ACC112 (cell line): ENCODE measurements around the gene ASAP2.
A peak's percentile ranks its signal among the peaks of the same experiment; 100 is the strongest.

Source experiments
- H2AFZ ChIP-seq: fragments of 200-600 bp; sonication (generic); one replicate; pipeline ENCODE4 v1.6.0; 2017; ENCODE audit warnings: antibody characterized with exemption, low read length; ENCODE audit not compliant: unreplicated experiment
- H3K27ac ChIP-seq: fragments of 200-600 bp; sonication (generic); 2 replicates; pipeline ENCODE4 v1.5.1; 2014; ENCODE audit warnings: low read depth, mild to moderate bottlenecking, antibody characterized with exemption, low read length, moderate library complexity
- H3K27me3 ChIP-seq: fragments of 200-600 bp; sonication (generic); 2 replicates; pipeline ENCODE4 v1.6.1; 2014; ENCODE audit warnings: mild to moderate bottlenecking, antibody characterized with exemption, low read length, moderate library complexity, mixed read lengths; ENCODE audit not compliant: insufficient read depth
- H3K36me3 ChIP-seq: fragments of 200-600 bp; sonication (generic); 2 replicates; pipeline ENCODE4 v1.6.1; 2016; ENCODE audit warnings: mild to moderate bottlenecking, antibody characterized with exemption, low read length, moderate library complexity, mixed read lengths; ENCODE audit not compliant: insufficient read depth
- H3K4me1 ChIP-seq: fragments of 200-600 bp; sonication (generic); one replicate; pipeline ENCODE4 v1.6.1; 2016; ENCODE audit warnings: low read length, mixed read lengths; ENCODE audit not compliant: insufficient read depth, unreplicated experiment, control insufficient read depth
- H3K4me3 ChIP-seq: fragments of 200-600 bp; sonication (generic); 2 replicates; pipeline ENCODE4 v1.5.1; 2014; ENCODE audit warnings: mild to moderate bottlenecking, low read depth, low read length
- H3K79me2 ChIP-seq: fragments of 200-600 bp; sonication (generic); one replicate; pipeline ENCODE4 v1.6.0; 2016; ENCODE audit warnings: low read length; ENCODE audit not compliant: control insufficient read depth, unreplicated experiment, insufficient read depth

Gene ASAP2

DNA sequence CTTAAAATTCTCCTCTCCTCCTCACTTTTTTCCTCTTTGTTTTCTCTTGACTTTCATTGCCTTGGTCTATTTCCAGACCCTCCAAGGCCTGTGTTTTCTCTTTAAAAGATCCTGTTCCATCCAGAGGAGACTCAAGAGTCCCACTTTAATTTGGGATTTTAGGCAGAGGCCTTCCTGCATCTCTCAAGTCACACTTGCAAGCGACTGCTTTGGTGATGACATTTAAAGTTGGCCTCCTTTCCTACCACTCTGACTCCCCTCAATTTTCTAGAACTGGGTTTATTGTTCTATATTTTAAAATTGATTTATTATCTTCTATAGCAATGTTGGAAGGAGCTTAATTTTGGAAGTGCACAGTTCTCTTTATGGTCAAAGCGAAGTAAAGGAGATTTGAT is 16.3 kb downstream of the ASAP2 start:
- peaks cover 96% of the 10 kb centered on the region for H3K79me2 ChIP-seq
- H3K27me3 ChIP-seq, result no peaks in the 10 kb centered on the region
- peaks cover 35% of the 10 kb centered on the region for H3K4me1 ChIP-seq
- H3K4me3 ChIP-seq, result no peak overlapping the region
- no peak overlapping the region for H2AFZ ChIP-seq
- no peak overlapping the region for H3K27ac ChIP-seq
- no peaks in the 10 kb centered on the region for H3K36me3 ChIP-seq

DNA sequence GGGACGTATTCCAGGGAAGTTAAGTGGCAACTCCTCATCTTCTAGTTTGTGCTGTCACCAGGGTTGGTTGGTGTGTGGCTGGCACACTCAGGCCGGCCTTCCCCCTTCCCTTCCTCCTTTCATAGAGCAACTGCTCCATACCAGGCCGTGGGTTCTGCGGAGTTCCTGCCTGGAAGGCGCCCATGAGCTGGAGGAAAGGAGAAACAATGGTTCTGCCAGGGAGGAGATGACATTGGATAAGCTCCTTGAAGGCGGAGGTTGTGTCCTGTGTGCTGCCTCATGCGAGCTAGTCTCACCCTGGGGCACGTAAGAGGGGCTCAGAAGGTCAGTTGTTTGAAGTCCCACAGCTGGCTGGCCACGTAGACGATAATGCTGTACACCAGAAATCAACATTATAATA is 19.2 kb downstream of the ASAP2 start:
- H2AFZ ChIP-seq, result no peak overlapping the region
- H3K36me3 ChIP-seq, result no peaks in the 10 kb centered on the region
- no peak overlapping the region for H3K4me3 ChIP-seq
- H3K27ac ChIP-seq, result no peak overlapping the region
- peaks cover 94% of the 10 kb centered on the region for H3K79me2 ChIP-seq
- peaks cover 46% of the 10 kb centered on the region for H3K4me1 ChIP-seq
- no peaks in the 10 kb centered on the region for H3K27me3 ChIP-seq

DNA sequence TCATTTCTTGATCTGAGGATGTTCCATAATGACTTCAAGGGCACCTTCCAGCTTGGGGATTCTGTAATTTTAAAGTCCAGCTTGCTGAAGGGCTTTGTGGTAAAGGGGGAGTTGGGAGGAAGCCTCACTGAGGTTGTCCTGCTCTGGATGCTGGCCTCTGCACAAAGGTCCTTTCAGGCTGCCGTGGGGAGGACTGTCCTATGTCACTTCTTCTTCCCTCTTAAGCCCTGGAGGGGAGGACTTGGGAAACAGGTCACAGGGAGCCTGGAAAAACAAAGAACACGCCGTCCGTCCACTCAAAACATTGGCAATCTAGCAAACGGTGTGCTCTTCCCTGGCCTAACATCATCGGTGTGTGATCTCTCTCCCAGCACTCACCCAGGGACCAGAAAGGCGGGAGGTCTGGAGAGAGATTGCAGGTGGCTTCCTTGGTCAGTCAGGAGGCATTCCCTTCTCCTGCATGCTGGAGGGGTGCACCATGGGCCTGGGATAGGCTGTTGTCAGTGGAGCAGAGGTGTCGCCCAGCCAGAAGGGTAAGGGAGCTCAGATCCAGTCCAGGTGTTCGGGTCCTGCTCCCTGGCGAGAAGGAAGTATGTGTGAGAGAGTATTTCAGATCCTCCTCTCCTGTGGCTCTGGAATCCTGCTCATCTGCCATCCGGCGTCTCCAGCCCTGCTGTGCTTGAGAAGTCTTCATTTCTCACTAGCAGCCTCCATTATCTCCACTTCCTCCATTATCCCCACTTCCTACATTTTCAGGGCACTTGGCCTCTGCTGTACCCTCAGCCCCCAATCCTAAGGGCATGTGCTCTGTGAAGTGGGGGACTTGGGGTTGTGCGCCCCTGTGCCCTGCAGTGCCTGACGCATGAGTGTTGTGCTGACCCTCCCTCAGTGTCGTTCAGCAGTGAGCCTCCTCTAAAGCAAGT is 20.1 kb downstream of the ASAP2 start:
- Histone ChIP-seq H3K27me3 (no peaks in the 10 kb centered on the region), H3K4me3 (no peak overlapping the region), H3K79me2 (peaks cover 95% of the 10 kb centered on the region), H3K36me3 (no peaks in the 10 kb centered on the region), H3K4me1 (peaks cover 48% of the 10 kb centered on the region), H2AFZ (no peak overlapping the region), H3K27ac (peak overlapping the region; percentile 91)

DNA sequence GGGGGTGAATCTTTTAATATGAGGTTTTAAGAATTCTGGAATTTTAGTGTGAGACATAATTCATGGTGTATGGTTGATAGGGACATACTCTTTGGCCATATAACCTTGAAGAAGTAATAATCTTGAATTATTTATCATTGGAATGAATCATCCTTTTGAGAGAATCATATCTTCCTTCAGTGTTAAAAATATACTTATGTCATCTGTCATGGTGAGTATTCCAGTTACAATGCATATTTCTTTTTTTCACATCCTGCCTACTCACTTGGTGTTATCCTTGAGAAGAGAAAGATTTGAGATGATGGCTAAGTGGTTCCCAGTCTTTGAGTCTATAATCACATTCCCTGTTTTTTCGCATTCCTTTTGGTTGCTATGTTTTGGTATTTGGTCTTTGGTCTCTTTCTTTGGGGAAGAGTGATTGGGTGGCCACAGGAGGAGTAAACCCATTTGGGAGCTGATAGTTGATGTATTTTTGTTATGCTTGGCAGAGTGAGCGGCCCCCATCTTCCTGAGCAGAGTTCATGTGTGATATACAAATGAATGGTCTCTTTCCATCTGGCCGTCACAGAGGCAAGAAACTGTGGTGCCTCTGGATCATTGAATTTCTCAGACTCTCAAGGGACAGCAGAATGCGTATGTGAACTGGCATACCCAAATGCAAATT is 21.6 kb downstream of the ASAP2 start:
- Histone ChIP-seq H3K36me3 (no peaks in the 10 kb centered on the region), H3K4me3 (peak overlapping the region; percentile 16; the same call in 1 of the 2 replicates), H3K79me2 (peaks cover 96% of the 10 kb centered on the region), H2AFZ (no peak overlapping the region), H3K4me1 (peaks cover 63% of the 10 kb centered on the region), H3K27ac (peak overlapping the region; percentile 91), H3K27me3 (no peaks in the 10 kb centered on the region)

DNA sequence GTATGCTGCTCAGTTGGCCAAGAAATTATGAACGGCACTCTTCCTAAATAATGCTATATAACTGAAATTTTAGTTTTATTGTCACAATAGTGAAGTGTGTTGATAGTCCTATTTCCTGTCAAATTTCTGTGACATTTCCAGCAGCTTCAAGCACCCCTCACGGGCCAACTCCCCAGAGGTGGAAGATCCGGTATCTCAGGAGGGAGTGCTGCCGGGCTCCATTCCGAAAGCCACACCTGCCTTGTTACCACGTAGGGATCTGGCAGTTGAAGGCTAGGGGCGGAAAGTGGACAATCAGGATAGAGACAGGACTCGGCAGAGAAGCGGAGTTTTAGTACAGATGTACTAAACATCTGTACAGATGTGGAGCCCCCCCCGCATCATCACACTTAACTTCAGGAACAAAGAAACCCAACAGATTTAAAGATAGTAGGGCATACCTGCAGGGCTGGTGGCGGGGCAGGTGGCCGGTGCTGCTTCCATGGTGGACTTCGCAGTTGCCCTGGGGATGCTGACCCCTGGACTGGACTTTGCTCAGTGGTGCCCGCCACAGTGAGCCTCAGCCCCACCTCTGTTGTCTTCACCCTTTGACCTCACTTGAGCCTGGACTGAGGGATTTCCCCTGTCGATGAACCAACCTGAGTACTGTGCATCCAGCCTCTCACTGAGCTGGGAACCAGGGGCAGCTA is 22.3 kb downstream of the ASAP2 start:
- Histone ChIP-seq H3K36me3 (no peaks in the 10 kb centered on the region), H3K27ac (peak overlapping the region; percentile 91), H3K27me3 (no peaks in the 10 kb centered on the region), H3K79me2 (peaks cover 94% of the 10 kb centered on the region), H2AFZ (no peak overlapping the region), H3K4me3 (peak overlapping the region; percentile 16; the same call in 1 of the 2 replicates), H3K4me1 (peaks cover 68% of the 10 kb centered on the region)

DNA sequence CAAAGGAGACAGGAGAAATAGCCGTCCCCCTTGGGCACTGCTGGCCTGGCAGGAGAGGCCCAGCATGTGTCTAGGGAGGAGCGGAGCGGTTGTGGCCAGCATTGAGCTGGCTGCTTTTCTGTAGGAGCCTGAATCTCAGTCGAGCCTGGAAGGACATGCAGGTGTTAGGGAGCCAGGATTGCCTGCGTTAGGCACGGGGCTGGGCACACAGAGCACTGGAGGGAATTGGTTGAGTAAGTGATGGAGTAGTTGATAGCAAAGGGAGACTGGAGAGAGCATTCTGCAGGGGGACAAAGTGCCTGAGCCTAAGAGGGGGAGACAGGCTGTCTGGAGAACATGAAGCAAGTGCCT is 22.8 kb downstream of the ASAP2 start:
- Histone ChIP-seq H3K4me3 (no peak overlapping the region), H3K27ac (peak overlapping the region; percentile 91), H3K79me2 (peaks cover 94% of the 10 kb centered on the region), H3K36me3 (no peaks in the 10 kb centered on the region), H3K27me3 (no peaks in the 10 kb centered on the region), H3K4me1 (peaks cover 74% of the 10 kb centered on the region), H2AFZ (no peak overlapping the region)

DNA sequence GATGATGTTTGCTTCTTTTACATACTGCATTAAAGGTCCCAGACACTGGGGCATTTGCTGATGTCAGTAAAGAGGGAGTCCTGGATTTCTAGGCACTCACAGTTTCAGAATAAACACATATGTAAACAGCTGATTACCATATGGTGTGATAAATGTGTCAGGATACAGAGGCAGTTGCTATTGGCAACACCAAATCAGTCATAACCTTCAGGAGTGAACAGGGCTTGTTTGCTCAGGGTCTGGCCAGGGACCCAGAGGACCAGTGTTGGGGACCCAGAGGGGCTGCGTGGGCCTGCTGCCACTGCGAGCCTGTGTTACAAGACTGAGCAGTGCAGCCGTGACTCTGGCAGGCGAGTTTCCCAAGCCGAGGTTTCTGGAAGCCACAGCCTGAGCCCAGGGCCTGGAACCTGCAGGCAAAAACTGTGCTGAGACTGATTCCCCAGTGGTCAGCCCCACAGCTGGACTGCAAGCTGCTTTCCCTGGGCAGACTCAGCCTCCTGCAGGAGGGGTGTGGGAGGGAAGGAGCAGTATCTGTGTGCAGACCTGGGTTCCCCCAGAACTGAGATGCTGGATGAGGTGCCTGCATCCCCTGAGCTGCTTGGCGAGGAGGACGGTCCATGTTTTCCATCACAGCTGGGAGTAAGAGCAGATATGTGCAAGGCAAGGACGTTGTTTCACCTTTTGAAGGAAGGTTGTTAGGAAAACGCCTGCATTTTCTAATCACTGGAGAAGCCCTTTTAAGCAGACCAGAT is 23.6 kb downstream of the ASAP2 start:
- Histone ChIP-seq H3K79me2 (peaks cover 87% of the 10 kb centered on the region), H3K4me3 (no peak overlapping the region), H3K36me3 (no peaks in the 10 kb centered on the region), H3K27me3 (no peaks in the 10 kb centered on the region), H3K4me1 (peaks cover 79% of the 10 kb centered on the region), H2AFZ (no peak overlapping the region), H3K27ac (peak overlapping the region; percentile 91; the same call in 1 of the 2 replicates)

DNA sequence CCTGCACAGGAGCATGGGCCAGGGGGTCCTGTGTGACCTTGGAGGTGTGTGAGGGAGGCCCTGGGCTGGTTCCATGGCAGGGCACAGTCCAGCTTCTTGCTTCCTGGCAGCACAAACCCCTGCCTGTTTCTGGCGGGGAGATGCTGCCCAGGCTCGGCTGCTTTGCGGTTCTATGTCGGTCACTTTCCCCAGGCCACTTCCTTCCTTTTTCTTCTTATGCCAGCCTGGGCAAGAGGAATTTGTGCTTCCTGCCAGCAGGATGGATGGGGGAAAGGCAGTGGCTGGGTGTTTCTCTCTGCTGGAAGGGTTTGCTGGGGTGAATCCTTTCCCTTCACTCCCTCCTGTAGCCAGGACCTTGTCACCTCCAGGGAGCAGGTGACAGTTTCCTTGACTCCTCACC is 24.3 kb downstream of the ASAP2 start:
- peak overlapping the region; percentile 12; the same call in 1 of the 2 replicates for H3K27ac ChIP-seq
- H3K27me3 ChIP-seq, result no peaks in the 10 kb centered on the region
- no peak overlapping the region for H2AFZ ChIP-seq
- peaks cover 83% of the 10 kb centered on the region for H3K79me2 ChIP-seq
- peaks cover 85% of the 10 kb centered on the region for H3K4me1 ChIP-seq
- H3K36me3 ChIP-seq, result no peaks in the 10 kb centered on the region
- no peak overlapping the region for H3K4me3 ChIP-seq

DNA sequence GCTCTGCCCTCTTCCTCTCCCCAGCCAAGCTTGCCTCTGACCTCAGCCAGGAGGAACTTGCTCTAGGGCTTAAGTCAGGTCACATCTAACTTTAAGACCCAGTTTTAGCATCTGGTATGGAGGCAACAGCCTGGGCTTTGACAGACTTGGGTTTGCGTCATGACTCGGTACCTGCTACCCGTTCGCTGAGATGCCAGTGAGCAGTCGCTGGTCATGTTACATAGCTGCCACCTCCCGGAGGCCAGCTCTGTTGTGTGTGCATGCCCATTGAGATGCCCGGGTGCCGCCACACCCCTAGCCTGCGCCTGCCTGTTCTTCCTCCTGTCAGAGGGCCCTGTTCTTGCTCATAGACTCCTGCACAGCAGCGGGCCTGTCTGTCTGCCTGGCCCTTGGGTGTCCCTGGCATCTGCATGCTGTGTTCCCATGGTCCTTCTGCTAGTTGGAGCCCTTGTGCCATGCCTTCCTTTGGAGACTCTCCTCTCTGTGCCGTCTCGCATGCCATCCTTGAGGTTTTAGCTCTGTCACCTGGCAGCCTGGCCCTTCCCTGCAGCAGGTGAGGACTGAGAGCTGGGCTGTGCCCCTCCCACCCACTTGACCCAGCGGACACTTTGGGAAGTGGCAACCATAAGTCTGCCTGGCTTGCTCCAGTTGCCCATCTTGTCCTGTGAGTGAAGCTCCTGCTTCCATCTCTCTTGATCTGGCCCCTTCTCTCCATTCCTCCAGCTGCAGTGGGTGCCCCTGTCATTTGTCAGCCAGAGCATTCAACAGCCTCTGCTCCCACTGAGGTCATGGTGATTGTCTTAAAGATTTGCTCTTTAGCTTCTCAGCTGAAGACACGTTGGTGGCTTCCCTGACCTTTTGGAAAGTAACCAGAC is 24.9 kb downstream of the ASAP2 start:
- Histone ChIP-seq H2AFZ (no peak overlapping the region), H3K27ac (peak overlapping the region; percentile 12; the same call in 1 of the 2 replicates), H3K79me2 (peaks cover 83% of the 10 kb centered on the region), H3K36me3 (no peaks in the 10 kb centered on the region), H3K4me3 (no peak overlapping the region), H3K27me3 (no peaks in the 10 kb centered on the region), H3K4me1 (peaks cover 92% of the 10 kb centered on the region)
